HL-60/S4 treated with retinoic acid at 250 ng/mL for 4 days and 3 days (cell line): ENCODE results near the gene C1orf232.

Source experiments
- in situ Hi-C: fragments of 300-500 bp; cut with MboI; formaldehyde crosslinking; loops from 2 replicates; pipeline ENCODE4 v1.7.0; 2022; ENCODE audit warnings: low sequenced_read_pairs

Gene C1orf232

GRCh38 chr1:26180010-26180506 lies 11.3 kb upstream of the C1orf232 start:
- in situ Hi-C loops: no loop called here

DNA sequence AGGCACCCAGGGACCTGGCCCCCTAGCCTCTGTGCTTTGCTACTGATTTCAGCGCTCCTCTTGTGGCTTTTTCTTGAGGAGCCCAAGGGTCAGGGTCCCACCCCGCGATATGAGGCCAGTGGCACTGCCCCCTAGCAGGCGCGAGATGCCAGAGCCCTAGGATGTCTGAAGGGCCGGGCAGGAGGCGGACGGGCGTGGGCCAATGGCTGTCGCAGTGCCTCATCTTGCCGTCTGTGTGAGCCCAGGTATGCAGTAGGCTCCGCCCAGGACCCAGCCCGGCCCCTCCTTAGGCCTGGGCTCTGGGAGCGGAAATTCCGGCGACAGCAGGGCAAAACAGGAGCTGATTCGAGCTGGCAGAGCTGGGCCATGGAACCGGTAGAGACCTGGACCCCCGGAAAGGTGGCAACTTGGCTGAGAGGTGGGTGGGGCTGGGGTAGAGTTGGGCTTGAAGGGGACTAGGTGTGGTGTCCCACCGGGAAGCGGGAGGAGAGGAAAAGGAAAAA lies 8.5 kb upstream of the C1orf232 start, which contains the start of gene CNKSR1:
Gene CNKSR1, plus strand, starts transcription at position 310 of the 503 bp plus-strand sequence. Its CDS starts 57 bp downstream, at position 367.
- in situ Hi-C loops: no loop called here

DNA sequence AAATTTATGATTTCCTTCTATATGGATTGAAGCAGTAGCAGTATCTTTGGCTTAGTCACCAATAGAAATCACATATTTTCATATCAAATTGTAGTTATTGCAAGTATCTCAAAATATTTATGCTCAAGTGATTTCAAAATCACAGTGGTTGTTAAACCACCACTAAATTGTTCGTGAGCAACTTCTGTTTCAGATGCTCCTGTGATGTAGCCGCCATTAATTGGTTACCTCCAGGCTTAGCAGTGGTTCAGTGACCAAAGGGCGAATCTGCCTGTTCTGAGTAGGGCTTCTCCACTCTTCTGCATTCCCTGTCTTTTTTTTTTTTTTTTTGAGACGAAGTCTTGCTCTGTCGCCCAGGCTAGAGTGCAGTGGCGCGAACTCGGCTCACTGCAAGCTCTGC lies 6.6 kb upstream of the C1orf232 start:
- in situ Hi-C loops: no loop called here

DNA sequence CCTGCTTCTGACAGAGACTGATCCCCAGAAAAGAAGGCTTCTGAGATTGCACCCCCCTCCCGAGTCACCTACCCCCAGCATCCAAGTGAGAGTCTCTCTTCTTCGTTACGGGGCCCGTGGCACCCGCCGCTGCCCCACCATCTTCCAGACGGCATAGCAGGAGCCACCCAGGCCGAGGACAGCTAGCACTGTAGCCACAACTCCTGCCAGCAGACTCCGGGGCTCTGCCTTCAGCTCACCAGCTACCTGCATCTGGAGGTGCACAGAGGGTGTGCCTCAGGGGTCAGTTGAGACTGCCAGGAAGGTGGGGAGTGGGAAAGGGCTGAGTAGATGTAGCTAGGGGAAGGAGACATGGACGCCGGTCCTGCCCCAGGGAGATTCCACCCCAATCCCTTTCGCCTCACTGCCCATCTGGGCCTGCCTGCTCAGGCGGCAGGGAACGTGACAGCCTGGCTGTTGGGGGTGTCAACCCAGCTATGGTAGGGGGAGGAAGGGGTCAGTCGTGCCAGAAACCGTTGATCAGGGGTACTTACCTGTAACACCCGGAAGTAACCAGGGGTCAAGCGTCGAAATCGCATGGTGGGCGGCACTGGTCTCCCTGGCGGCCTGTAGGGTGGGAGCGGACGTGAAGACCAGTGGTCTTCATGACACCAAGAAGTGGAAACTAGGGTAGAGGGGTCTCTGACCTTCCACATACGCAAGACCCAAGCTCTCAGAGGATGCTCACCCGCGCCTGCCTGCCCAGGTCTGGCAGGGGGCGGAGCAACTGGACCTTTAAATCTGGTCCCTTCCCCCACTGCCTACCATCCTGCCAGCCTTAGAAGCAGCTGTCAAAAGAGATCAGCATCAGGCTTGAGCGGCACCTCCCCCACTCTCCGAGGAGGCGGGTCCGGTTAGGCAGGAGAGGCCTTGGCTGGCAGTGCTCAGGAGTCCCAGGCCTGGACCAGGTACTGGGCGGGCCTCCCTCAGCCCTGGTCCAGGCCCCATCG lies 2.6 kb upstream of the C1orf232 start, which contains the start of gene ZNF593OS:
Gene ZNF593OS, minus strand, starts transcription at position 749 of the 989 bp plus-strand sequence. Its CDS starts 171 bp downstream, at position 578.
- in situ Hi-C loops: no loop called here

DNA sequence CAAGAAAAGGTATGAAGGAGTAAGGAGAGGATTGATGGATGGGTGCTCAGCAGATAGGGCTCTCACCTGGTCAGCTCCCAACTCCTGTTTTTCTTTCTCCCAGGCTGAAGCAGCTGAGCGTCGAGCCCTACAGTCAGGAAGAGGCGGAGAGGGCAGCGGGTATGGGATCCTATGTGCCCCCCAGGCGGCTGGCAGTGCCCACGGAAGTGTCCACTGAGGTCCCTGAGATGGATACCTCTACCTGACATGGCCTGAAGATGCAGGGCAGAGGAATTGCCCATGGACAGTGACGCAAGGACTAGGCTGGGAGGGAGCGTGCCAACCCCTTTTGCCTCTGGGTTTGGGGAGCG lies 1.7 kb upstream of the C1orf232 start:
- in situ Hi-C loops: no loop called here

DNA sequence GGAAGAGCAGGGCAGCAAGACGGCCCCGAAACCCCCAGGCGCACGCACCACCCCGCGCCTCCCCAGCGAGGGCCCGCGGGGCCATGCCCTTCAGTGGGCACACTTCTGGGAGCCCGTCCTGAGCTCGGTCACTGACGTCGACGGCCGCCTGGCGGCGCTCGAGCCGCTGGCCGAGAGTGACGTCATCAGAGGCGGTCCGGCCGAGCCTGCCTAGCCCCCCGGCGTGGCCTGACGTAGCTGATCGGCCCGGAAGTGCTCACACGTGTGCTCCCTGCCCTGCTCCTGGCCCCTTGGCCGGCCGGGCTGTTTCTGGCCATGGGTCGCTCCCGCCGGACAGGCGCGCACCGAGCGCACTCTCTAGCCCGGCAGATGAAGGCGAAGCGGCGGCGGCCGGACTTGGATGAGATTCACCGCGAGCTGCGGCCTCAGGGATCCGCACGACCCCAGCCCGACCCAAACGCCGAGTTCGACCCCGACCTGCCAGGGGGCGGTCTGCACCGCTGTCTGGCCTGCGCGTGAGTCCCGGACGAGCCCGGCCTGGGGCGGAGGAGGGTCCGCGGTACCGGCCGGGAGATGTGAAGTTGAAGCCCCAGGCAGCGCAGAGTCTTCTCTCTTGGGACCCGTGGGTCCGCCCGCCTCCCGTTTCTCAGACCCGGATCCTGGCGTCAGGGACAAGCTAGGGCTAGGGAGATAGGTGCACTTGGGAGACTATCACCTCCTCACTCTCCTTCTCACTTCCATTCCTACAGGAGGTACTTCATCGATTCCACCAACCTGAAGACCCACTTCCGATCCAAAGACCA lies 1.1 kb upstream of the C1orf232 start, which contains the start of gene ZNF593:
Gene ZNF593, plus strand, starts transcription at position 240 of the 803 bp plus-strand sequence. Its CDS starts 76 bp downstream, at position 316.
- in situ Hi-C loops: no loop called here

DNA sequence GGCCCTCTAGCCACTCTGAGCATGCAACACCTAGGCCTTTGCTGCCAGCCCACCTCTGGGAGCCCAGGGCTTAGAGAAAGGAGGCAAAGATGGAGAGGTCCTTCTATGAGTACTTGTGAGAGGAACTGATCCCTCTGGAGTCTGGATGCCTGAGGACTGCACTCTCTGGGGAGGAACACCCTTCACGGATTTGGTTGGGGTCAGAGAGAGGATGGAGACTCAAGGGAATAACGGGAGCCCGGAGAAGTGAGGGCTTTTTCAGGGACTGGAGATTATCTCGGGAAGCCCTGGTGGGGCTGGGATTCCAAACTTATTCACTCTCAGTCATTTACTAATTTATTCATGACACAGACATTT lies 413 bp upstream of the C1orf232 start:
- in situ Hi-C loops: no loop called here

- in situ Hi-C loops: no loop called here
Observed at GRCh38 chr1:26166719-26167281, 2.0 kb downstream of the C1orf232 start.

- in situ Hi-C loops: no loop called here
Observed at GRCh38 chr1:26164861-26165842, 3.6 kb downstream of the C1orf232 start.

GRCh38 chr1:26164036-26164860 lies 4.5 kb downstream of the C1orf232 start:
- in situ Hi-C loops: no loop called here

GRCh38 chr1:26163684-26164035 lies 5.1 kb downstream of the C1orf232 start:
- in situ Hi-C loops: no loop called here

DNA sequence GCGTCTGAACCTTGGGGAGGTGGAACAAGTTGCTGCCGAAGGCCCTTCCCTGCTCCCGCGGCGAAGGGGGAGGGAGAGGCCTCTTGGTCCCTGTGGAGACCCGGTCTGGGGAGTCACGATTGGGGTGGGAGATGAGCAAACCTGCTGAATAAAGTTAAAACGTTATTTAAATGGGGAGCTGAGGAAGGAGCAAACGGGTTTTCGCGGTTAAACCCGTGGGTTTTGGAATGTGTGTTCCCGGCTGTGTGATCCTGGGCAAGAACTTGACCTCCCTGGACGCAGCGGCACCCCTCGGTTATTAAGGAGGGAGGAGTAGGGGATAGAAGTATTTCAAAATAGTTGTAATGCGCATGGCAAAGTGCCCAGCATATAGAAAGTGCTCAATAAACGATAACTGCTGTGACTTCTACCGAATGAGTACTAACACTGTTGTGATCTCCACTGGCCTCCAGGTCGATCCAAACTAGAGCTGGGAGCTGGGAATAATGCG lies 6.5 kb downstream of the C1orf232 start:
- in situ Hi-C loops: no loop called here

DNA sequence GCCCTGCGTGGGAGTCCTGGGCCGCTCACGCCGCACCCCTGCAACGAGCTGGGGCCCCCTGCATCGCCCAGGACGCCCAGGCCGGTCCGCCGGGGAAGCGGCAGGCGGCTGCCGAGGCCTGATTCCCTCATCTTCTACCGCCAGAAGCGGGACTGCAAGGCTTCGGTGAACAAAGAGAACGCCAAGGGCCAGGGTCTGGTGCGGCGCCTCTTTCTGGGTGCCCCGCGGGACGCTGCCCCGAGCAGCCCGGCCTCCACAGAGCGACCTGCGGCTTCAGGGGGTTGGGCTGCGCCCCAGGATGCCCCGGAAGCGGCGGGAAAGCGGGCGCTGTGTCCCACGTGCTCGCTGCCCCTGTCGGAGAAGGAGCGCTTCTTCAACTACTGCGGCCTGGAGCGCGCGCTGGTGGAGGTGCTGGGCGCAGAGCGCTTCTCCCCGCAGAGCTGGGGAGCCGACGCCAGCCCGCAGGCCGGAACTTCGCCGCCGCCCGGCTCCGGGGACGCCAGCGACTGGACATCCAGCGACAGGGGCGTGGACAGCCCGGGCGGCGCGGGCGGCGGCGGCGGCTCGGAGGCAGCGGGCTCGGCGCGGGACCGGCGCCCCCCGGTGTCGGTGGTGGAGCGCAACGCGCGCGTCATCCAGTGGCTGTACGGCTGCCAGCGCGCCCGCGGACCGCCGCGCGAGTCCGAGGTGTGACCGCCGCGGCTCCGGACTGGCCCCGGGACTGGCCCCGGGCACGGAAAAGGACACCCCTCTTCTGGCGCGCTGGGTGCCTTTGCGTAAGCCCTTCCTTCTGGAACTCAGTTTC lies 7.1 kb downstream of the C1orf232 start:
- in situ Hi-C loops: no loop called here

- in situ Hi-C loops: no loop called here
Observed at GRCh38 chr1:26160527-26161414, 8.0 kb downstream of the C1orf232 start.

DNA sequence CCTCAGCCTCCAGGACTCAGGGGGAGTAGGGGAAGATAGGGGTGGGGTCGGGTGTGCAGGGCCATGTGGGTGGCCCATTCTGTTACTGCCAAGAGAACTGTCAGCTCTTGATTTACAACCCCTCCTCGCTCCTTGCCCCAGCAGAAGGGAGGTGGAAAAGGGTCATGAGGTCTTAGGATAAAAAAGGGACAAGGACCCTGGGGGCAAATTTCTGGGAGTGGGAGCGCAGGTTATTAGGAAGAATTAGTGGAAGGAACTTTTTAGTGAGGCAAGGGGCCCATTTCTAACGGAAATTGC lies 9.1 kb downstream of the C1orf232 start:
- in situ Hi-C loops: no loop called here

- in situ Hi-C loops: no loop called here
Observed at GRCh38 chr1:26158908-26159742, 9.6 kb downstream of the C1orf232 start, which contains the start of gene FAM110D. Gene FAM110D (plus strand): TSS chr1:26159079. CDS start chr1:26161292, 2,213 bp downstream.
